A673 (cell line): ENCODE data around the gene RASGRF1.

Source experiments
- EZH2 ChIP-seq: fragments of 200-600 bp; sonication (generic); IDR thresholded peaks from 2 replicates; pipeline ENCODE4 v1.6.1; 2017; ENCODE audit warnings: borderline replicate concordance, low read depth, mild to moderate bottlenecking, mixed read lengths, antibody characterized with exemption, low read length; ENCODE audit not compliant: poor library complexity, severe bottlenecking
- TF ChIP-seq, protein P1 (sequence below): fragments of 300-800, 200-600 bp; sonication (generic); conservative IDR thresholded peaks from 2 replicates; pipeline ENCODE4 v1.5.1; 2017; ENCODE audit warnings: low read depth, mild to moderate bottlenecking, antibody characterized with exemption, low read length, moderate library complexity, mixed read lengths

DNA sequence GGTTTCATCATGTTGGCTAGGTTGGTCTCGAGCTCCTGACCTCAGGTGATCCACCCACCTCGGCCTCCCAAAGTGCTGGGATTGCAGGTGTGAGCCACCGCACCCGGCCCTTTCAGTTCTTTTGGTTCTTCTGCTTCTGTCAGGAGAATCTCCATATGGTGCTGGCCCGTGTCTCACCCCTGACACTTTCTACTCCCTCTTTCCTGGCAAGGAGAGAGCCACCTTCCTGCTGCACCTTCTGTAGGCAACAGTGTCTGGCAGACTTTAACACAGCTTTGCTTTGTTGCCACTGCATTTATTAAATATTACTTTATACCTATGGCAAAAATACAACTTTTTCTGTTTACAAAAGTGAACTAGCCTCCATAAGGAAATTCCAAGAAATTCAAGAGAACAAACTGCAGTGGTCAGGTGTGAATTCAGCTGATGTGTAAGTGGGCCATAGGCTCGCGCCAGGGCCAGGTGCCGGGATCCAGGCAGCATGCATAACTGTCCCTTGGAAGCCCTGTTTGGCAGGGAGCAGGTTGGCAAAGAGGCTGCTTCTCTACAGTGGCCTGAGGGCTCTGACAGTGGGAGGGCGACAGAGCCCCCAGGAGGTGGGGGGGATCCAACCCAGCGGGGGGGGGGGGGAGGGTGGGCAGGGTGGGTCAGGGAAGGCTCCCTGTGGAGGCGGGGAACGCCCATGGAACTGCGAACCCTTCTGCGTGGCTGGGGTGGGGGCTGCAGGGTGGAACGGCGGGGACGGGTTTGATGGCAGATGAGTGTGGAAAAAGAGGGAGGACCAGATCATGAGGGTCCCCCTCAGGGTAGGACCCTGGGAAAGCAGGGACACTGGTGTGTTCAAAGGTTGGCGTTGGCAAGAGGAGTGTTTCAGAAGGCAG is 166.9 kb downstream of the RASGRF1 start:
- TF ChIP-seq, protein P1, sequence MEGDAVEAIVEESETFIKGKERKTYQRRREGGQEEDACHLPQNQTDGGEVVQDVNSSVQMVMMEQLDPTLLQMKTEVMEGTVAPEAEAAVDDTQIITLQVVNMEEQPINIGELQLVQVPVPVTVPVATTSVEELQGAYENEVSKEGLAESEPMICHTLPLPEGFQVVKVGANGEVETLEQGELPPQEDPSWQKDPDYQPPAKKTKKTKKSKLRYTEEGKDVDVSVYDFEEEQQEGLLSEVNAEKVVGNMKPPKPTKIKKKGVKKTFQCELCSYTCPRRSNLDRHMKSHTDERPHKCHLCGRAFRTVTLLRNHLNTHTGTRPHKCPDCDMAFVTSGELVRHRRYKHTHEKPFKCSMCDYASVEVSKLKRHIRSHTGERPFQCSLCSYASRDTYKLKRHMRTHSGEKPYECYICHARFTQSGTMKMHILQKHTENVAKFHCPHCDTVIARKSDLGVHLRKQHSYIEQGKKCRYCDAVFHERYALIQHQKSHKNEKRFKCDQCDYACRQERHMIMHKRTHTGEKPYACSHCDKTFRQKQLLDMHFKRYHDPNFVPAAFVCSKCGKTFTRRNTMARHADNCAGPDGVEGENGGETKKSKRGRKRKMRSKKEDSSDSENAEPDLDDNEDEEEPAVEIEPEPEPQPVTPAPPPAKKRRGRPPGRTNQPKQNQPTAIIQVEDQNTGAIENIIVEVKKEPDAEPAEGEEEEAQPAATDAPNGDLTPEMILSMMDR: no peak
- no peak for TF ChIP-seq EZH2
